Testis (tissue), 2 donors: ENCODE measurements around the gene SAMD4A.

ENCODE experiments used
- CTCF ChIP-seq, 3 experiments: fragments of 450-650 bp in 2 of 3; fragments of 200-600 bp in 1 of 3; sonication (generic) in 1 of 3; IDR thresholded peaks; one replicate each; pipeline ENCODE4 v1.5.1; 2016 to 2019; ENCODE audit warnings: antibody characterized with exemption in 3 of 3, mild to moderate bottlenecking in 2 of 3, moderate library complexity in 1 of 3
- POLR2A ChIP-seq: fragments of 450-650 bp; IDR thresholded peaks from one replicate; pipeline ENCODE4 v1.6.1; 2017; ENCODE audit warnings: antibody characterized with exemption, mild to moderate bottlenecking, moderate library complexity

- TF ChIP-seq CTCF (IDR thresholded peaks at IDR 0.05) (no peak), POLR2A (no peak)
Observed at GRCh38 chr14:54719406-54719805, 152.5 kb downstream of the SAMD4A start.
